Lower lobe of right lung (tissue), 2 donors: ENCODE data around the gene GFOD2. TPM values are rescaled to one million over a fixed set of nuclear protein-coding genes. Genes with fewer than 3 reads are reported as not detected.

ENCODE experiments used
- ATAC-seq, 2 donors: fragments of 200-7000 bp; cut with Tn5 transposase; one replicate each; pipeline ENCODE4 v1.9.1; 2020 to 2022; ENCODE audit warnings: mild to moderate bottlenecking in 2 of 2, moderate library complexity in 2 of 2
- DNase-seq: peaks from one replicate; pipeline ENCODE4 v3.0.0-alpha.2; 2020
- H3K27ac ChIP-seq: fragments of 200-600 bp; one replicate; pipeline ENCODE4 v1.8.0; 2022
- H3K27me3 ChIP-seq: fragments of 200-600 bp; one replicate; pipeline ENCODE4 v1.8.0; 2022; ENCODE audit warnings: low read depth
- H3K36me3 ChIP-seq: fragments of 200-600 bp; one replicate; pipeline ENCODE4 v1.8.0; 2022; ENCODE audit warnings: mild to moderate bottlenecking
- H3K4me1 ChIP-seq: fragments of 200-600 bp; one replicate; pipeline ENCODE4 v1.8.0; 2022
- H3K4me3 ChIP-seq: fragments of 200-600 bp; one replicate; pipeline ENCODE4 v1.8.0; 2022; ENCODE audit warnings: mild to moderate bottlenecking
- H3K9me3 ChIP-seq: fragments of 200-600 bp; one replicate; pipeline ENCODE4 v1.8.0; 2022
- CTCF ChIP-seq: fragments of 200-600 bp; IDR thresholded peaks from one replicate; pipeline ENCODE4 v1.8.0; 2022; ENCODE audit warnings: antibody characterized with exemption, mild to moderate bottlenecking
- intact Hi-C: fragments of 100-400 bp; cut with DNase I; formaldehyde crosslinking; loops from one replicate; pipeline ENCODE4 v1.11.0; 2022
- total RNA-seq: library from RNA; stranded (reverse); fragmentation: NEBNext Ultra II Directional; extraction: Animal tissue kit (Norgen Biotek cat#: 25700); gene quantifications from one replicate; pipeline ENCODE4 v1.2.1, GENCODE V29; 2021
- donor health status: DM: no; HTN: yes; CAD: no; lungs with severe emphysema.

Gene GFOD2
- total RNA-seq, 1 donor from 2014 or later, result 18.9 TPM

GRCh38 chr16:67653128-67653788 lies 65.9 kb downstream of the GFOD2 start:
- peak overlapping the region; percentile 39 for H3K4me3 ChIP-seq
- DNase-seq (peak; percentile 41), ATAC-seq (peak in 1 of 2 donors; percentile 3)
- no peak overlapping the region for H3K27ac ChIP-seq
- peaks cover 17% of the 10 kb centered on the region for H3K36me3 ChIP-seq
- no peaks in the 10 kb centered on the region for H3K9me3 ChIP-seq
- intact Hi-C loops, result no loop called here
- H3K27me3 ChIP-seq, result peaks cover 55% of the 10 kb centered on the region
- peaks cover 7% of the 10 kb centered on the region for H3K4me1 ChIP-seq
- no peak for TF ChIP-seq CTCF

GRCh38 chr16:67652578-67653127 lies 66.5 kb downstream of the GFOD2 start:
- H3K4me3 ChIP-seq, result peak overlapping the region; percentile 39
- peaks cover 11% of the 10 kb centered on the region for H3K36me3 ChIP-seq
- peaks cover 7% of the 10 kb centered on the region for H3K4me1 ChIP-seq
- H3K27me3 ChIP-seq, result peaks cover 61% of the 10 kb centered on the region
- ATAC-seq, result peak; percentile 9 to 31
- no peak for DNase-seq
- no peaks in the 10 kb centered on the region for H3K9me3 ChIP-seq
- no peak overlapping the region for H3K27ac ChIP-seq
- intact Hi-C loops, result no loop called here
- TF ChIP-seq CTCF, result no peak

- no peak for ATAC-seq
- no peak for TF ChIP-seq CTCF
- H3K27ac ChIP-seq, result no peak overlapping the region
- no peak overlapping the region for H3K4me3 ChIP-seq
- H3K9me3 ChIP-seq, result no peaks in the 10 kb centered on the region
- H3K4me1 ChIP-seq, result peaks cover 7% of the 10 kb centered on the region
- H3K27me3 ChIP-seq, result peaks cover 69% of the 10 kb centered on the region
- no peak for DNase-seq
- intact Hi-C loops, result no loop called here
- peaks cover 5% of the 10 kb centered on the region for H3K36me3 ChIP-seq
These were observed 67.3 kb downstream of the GFOD2 start for GRCh38 chr16:67651847-67652246.

- no peak overlapping the region for H3K4me3 ChIP-seq
- no peaks in the 10 kb centered on the region for H3K9me3 ChIP-seq
- ATAC-seq (no peak), DNase-seq (peak; percentile 20)
- no peaks in the 10 kb centered on the region for H3K36me3 ChIP-seq
- peaks cover 77% of the 10 kb centered on the region for H3K27me3 ChIP-seq
- peaks cover 7% of the 10 kb centered on the region for H3K4me1 ChIP-seq
- intact Hi-C loops, result no loop called here
- TF ChIP-seq CTCF, result no peak
- no peak overlapping the region for H3K27ac ChIP-seq
These were observed 68.1 kb downstream of the GFOD2 start for GRCh38 chr16:67651039-67651438.

- Histone ChIP-seq H3K36me3 (no peaks in the 10 kb centered on the region), H3K4me1 (peaks cover 12% of the 10 kb centered on the region), H3K27ac (no peak overlapping the region), H3K4me3 (no peak overlapping the region), H3K9me3 (no peaks in the 10 kb centered on the region), H3K27me3 (peaks cover 86% of the 10 kb centered on the region)
- no peak for TF ChIP-seq CTCF
- DNase-seq, result no peak
- intact Hi-C loops, result no loop called here
- no peak for ATAC-seq
These were observed 69.1 kb downstream of the GFOD2 start for GRCh38 chr16:67650023-67650422.
